HG02678 (cell line): ENCODE measurements around the gene ZNF837.
A peak's percentile ranks its signal among the peaks of the same experiment; 100 is the strongest.
"Not testable (repeated sequence)": the region's sequence is repeated elsewhere in the genome, so short reads cannot be mapped to it uniquely, and the experiment has no call there.

ENCODE experiments used
- ATAC-seq: cut with Tn5 transposase; IDR thresholded peaks from one replicate; pipeline ENCODE4 v1.9.1; 2021; ENCODE audit warnings: mild to moderate bottlenecking, moderate library complexity; ENCODE audit not compliant: unreplicated experiment

Gene ZNF837

GRCh38 chr19:58351990-58352755 is 28.7 kb downstream of the ZNF837 start:
- ATAC-seq = no peak

GRCh38 chr19:58351558-58351878 is 29.3 kb downstream of the ZNF837 start:
- ATAC-seq = no peak

GRCh38 chr19:58350871-58351557 is 29.8 kb downstream of the ZNF837 start:
- no peak for ATAC-seq

DNA sequence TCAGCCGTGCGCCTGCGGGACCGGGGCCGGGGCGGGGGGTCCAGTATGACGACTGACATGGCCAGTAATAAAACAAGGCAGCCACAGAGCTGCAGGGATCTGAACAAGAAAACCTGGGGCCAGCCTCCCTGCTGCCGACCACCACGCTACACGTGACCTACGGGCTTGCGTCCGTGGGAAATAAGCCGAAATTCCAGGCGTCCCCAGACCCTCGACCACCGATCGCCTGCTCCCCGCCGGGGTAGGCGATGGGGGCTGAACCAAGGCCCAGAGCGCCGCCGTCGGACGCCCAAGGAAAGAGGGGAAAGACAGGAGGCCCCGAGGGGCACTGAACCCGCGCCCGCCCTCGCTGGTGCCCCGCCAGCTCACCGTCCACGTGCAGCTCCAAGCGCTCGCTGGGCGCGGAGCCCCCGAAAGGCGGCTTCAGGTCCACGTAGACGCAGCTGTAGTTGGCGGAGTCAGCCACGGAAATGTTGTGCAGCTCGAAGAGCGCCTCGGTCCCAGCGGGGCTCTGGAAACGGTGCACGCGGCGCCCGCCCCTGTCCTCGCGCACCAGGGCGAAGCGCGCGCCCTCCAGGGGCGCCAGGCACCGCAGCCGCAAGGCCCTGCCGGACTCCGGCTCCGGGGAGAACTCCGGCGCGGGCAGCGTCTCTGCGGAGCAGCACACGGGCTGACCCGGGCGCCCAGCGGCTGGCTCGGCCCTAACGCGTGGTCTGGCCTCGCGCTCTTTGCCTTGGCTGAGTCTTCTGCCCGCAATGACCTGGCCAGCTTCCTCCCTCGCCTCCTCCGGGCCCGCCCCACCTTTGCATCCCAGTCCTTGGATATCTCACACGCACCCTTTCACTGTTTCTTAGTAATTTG is 30.6 kb downstream of the ZNF837 start:
- ATAC-seq = no peak

DNA sequence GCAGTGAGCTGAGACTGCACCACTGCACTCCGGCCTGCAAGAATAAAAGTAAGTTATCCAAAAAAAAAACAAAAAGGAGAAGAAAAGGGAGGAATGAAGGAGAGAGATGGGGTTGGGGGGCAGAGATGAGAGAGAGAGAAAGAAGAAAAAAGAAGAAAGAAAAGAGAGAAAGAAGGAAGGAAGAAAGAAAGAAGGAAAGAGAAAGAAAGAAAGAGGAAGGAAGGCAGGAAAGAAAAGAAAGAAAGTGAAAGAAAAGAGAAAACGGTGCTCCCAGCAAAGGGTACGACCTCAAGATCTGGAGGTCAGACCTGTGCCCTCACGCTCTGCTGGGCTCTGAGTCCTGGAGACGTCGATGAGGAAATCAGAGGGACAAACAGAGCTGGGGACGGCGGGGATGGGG is 31.2 kb downstream of the ZNF837 start:
- ATAC-seq = no peak

DNA sequence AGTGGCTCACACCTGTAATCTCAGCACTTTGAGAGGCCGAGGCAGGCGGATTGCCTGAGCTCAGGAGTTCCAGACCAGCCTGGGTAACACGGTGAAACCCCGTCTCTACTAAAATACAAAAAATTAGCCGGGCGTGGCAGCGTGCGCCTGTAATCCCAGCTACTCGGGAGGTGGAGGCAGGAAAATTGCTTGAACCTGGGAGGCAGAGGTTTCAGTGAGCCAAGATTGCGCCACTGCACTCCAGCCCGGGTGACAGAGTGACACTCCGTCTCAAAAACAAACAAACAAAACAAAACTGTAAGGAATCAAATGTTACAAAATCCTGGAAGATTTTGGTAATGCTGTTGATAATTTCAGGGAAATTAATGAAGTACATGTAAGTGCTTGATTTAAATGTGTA is 32.8 kb downstream of the ZNF837 start:
- ATAC-seq = not testable (repeated sequence)

- ATAC-seq = peak; percentile 93
These were observed 33.6 kb downstream of the ZNF837 start for GRCh38 chr19:58346961-58347929.

- ATAC-seq = no peak
These were observed 35.3 kb downstream of the ZNF837 start for GRCh38 chr19:58345558-58345957.

DNA sequence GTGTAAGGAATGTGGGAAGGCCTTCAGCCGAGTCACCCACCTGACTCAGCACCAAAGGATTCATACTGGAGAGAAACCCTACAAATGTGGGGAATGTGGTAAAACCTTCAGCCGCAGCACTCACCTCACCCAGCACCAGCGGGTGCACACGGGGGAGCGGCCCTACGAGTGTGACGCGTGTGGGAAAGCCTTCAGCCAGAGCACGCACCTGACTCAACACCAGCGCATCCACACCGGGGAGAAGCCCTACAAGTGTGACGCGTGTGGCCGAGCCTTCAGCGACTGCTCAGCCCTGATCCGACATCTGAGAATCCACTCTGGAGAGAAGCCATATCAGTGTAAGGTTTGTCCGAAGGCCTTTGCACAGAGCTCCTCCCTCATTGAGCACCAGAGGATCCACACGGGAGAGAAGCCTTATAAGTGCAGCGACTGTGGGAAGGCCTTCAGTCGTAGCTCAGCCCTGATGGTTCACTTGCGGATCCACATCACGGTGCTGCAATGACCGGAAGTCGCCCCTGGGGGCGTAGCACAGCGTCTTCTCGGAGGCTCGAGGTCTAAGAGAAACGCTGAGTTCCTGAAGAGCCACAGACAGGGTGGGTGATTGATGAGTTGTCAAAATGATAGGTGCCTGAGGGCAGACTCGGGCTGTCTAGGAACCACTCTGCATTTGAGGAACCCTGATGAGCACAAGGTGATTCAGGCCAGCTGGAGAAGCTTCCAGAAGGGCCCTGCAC is 41.8 kb downstream of the ZNF837 start:
- no peak for ATAC-seq

DNA sequence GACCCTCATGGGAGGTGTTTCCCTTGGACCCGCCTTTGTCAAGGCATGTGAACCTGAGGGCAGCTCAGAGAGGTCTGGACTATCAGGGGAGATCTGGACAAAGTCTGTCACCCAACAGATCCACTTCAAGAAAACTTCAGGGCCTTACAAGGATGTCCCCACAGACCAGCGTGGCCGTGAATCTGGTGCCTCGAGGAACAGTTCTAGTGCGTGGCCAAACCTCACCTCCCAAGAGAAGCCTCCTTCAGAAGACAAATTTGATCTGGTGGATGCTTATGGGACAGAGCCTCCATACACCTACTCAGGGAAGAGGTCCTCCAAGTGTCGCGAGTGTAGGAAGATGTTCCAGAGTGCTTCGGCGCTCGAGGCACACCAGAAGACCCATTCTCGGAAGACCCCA is 42.5 kb downstream of the ZNF837 start:
- no peak for ATAC-seq

GRCh38 chr19:58336820-58337219 is 44.0 kb downstream of the ZNF837 start:
- no peak for ATAC-seq

DNA sequence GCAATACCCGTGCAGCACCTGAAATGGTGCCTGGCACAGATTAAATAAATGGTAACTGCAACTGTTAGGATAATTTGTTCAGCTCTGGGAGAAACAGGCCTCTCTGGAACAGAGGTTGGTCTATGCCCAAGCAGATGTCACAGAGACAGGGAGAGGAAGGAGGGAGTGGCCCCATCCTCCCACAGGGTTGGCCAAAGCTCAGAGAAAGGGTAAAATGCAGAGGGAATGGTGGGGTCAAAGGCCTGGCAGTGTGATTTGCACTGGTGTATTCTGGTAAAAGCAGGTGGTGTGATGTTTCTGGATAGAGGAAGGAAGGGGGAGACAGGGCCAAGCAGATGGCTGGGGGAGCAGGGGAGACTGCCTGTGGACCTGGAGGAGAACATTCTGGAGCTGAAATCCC is 44.6 kb downstream of the ZNF837 start:
- no peak for ATAC-seq

DNA sequence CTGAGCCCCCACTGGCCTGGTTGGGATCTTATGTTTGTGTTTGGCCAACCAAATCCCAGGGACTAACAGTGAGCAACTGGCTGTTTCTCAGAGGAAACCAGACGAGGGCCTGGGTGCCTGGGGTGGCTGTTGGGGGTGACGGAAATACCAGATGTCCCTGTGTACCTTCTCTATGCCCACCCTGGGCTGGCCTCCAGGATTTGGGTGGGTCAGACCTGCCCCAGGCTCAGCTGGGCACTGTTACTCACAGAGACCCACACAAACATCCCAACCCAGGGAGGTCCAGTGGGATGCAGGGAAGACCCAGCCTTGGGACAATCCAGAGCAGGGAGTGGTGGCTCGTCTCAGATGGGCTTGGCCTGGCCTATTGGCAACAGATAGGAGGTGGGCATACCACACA is 45.2 kb downstream of the ZNF837 start:
- no peak for ATAC-seq

GRCh38 chr19:58334691-58335249 is 46.1 kb downstream of the ZNF837 start:
- no peak for ATAC-seq

GRCh38 chr19:58332697-58333096 is 48.1 kb downstream of the ZNF837 start:
- no peak for ATAC-seq

DNA sequence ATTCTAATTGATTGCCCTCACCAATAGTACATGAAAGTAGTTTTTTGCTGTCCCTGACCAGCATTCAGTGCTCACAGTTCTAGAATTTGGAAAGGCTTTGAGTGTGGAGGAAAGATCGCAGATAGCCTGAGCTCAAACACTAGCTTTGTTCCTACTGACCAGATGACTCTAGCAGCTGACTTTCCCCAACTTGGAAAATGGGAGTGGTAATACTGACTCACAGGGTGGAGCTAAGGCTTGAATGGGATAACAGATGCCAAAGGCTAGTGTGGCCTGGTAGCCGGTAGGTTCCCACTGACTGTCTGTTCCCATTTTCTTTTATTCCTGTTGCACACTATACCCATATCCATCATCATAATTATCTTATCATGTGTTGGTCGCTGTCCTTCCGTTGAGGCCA is 50.4 kb downstream of the ZNF837 start:
- ATAC-seq = no peak

GRCh38 chr19:58328999-58329398 is 51.8 kb downstream of the ZNF837 start:
- ATAC-seq = no peak

- peak; percentile 91 for ATAC-seq
These were observed 53.7 kb downstream of the ZNF837 start, which contains the start of gene ZSCAN22 for GRCh38 chr19:58326914-58327726. TSS of gene ZSCAN22 (plus strand) at chr19:58326994. CDS start at chr19:58334803, 7,809 bp downstream.

GRCh38 chr19:58326501-58326913 is 54.3 kb downstream of the ZNF837 start:
- no peak for ATAC-seq
